ENCODE data around the gene GABARAP. TPM values are rescaled to one million over a fixed set of nuclear protein-coding genes. Genes with fewer than 3 reads are reported as not detected.

Gene GABARAP
- polyA plus RNA-seq, 1 donor from 2014 or later, result 384 TPM

DNA sequence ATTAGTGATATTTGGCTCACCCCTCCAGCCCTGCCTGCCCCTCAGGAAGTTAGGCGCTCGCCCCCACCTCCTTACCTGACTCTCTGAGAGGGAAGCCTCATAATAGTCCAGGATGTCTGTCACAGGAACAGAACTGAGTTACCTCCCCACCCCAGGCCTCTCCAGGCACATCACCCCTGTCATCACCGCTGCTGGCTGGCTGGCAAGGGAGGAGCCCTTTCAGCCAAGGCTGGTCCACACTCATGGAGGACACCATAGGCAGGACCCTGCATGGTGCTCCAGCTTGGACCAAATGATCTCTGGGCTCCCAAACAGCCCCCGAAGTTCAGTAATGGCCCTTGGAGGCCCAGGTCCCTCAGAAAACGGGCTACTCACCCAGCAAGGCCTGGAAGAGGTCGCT, 24.1 kb downstream of the GABARAP start:
- no peaks in the 10 kb centered on the region for H3K27me3 ChIP-seq (ENCODE audit: insufficient read depth, low read depth, low read length)
- H3K36me3 ChIP-seq (ENCODE audit: insufficient read depth, low read length), result no peaks in the 10 kb centered on the region
- no peak overlapping the region for H2AFZ ChIP-seq (ENCODE audit: low read depth, low read length)
- no peaks in the 10 kb centered on the region for H4K20me1 ChIP-seq (ENCODE audit: insufficient read depth)
- H3K9ac ChIP-seq (ENCODE audit: low read length), result peak overlapping the region; percentile 92
- H3K27ac ChIP-seq (ENCODE audit: low read length), result peak overlapping the region; percentile 98
- H3K9me2 ChIP-seq (ENCODE audit: insufficient read depth, low read length), result no peaks in the 10 kb centered on the region
- H3K4me2 ChIP-seq (ENCODE audit: low read length), result peak overlapping the region; percentile 97
- peaks cover 4% of the 10 kb centered on the region for H3F3A ChIP-seq (ENCODE audit: insufficient read depth, low read length, poor library complexity, severe bottlenecking)
- H3K79me2 ChIP-seq (replicated peaks; ENCODE audit: insufficient read depth, low read length), result peaks cover 43% of the 10 kb centered on the region
- H3K9me3 ChIP-seq (ENCODE audit: low read length), result no peaks in the 10 kb centered on the region
- H3K4me3 ChIP-seq (ENCODE audit: low read length), result peak overlapping the region; percentile 82
- TF ChIP-seq RAD21 (conservative IDR thresholded peaks at IDR 0.05) (no peak), TAF1 (IDR thresholded peaks at IDR 0.05; ENCODE audit: low read depth) (no peak), POLR2AphosphoS5 (IDR thresholded peaks at IDR 0.05) (no peak), SMC3 (conservative IDR thresholded peaks at IDR 0.05; ENCODE audit: poor library complexity) (no peak), EZH2 (IDR thresholded peaks at IDR 0.05; ENCODE audit: borderline replicate concordance, insufficient read depth, low read length, poor library complexity, severe bottlenecking) (no peak), MXI1 (conservative IDR thresholded peaks at IDR 0.05; ENCODE audit: poor library complexity, severe bottlenecking) (no peak), EP300 (conservative IDR thresholded peaks at IDR 0.05; ENCODE audit: poor library complexity, severe bottlenecking) (no peak)
- TF ChIP-seq, protein P1, sequence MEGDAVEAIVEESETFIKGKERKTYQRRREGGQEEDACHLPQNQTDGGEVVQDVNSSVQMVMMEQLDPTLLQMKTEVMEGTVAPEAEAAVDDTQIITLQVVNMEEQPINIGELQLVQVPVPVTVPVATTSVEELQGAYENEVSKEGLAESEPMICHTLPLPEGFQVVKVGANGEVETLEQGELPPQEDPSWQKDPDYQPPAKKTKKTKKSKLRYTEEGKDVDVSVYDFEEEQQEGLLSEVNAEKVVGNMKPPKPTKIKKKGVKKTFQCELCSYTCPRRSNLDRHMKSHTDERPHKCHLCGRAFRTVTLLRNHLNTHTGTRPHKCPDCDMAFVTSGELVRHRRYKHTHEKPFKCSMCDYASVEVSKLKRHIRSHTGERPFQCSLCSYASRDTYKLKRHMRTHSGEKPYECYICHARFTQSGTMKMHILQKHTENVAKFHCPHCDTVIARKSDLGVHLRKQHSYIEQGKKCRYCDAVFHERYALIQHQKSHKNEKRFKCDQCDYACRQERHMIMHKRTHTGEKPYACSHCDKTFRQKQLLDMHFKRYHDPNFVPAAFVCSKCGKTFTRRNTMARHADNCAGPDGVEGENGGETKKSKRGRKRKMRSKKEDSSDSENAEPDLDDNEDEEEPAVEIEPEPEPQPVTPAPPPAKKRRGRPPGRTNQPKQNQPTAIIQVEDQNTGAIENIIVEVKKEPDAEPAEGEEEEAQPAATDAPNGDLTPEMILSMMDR (IDR thresholded peaks at IDR 0.05; ENCODE audit: poor library complexity, severe bottlenecking), result no peak
- TF ChIP-seq, protein P2, sequence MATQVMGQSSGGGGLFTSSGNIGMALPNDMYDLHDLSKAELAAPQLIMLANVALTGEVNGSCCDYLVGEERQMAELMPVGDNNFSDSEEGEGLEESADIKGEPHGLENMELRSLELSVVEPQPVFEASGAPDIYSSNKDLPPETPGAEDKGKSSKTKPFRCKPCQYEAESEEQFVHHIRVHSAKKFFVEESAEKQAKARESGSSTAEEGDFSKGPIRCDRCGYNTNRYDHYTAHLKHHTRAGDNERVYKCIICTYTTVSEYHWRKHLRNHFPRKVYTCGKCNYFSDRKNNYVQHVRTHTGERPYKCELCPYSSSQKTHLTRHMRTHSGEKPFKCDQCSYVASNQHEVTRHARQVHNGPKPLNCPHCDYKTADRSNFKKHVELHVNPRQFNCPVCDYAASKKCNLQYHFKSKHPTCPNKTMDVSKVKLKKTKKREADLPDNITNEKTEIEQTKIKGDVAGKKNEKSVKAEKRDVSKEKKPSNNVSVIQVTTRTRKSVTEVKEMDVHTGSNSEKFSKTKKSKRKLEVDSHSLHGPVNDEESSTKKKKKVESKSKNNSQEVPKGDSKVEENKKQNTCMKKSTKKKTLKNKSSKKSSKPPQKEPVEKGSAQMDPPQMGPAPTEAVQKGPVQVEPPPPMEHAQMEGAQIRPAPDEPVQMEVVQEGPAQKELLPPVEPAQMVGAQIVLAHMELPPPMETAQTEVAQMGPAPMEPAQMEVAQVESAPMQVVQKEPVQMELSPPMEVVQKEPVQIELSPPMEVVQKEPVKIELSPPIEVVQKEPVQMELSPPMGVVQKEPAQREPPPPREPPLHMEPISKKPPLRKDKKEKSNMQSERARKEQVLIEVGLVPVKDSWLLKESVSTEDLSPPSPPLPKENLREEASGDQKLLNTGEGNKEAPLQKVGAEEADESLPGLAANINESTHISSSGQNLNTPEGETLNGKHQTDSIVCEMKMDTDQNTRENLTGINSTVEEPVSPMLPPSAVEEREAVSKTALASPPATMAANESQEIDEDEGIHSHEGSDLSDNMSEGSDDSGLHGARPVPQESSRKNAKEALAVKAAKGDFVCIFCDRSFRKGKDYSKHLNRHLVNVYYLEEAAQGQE (IDR thresholded peaks at IDR 0.05; ENCODE audit: borderline replicate concordance), result no peak

DNA sequence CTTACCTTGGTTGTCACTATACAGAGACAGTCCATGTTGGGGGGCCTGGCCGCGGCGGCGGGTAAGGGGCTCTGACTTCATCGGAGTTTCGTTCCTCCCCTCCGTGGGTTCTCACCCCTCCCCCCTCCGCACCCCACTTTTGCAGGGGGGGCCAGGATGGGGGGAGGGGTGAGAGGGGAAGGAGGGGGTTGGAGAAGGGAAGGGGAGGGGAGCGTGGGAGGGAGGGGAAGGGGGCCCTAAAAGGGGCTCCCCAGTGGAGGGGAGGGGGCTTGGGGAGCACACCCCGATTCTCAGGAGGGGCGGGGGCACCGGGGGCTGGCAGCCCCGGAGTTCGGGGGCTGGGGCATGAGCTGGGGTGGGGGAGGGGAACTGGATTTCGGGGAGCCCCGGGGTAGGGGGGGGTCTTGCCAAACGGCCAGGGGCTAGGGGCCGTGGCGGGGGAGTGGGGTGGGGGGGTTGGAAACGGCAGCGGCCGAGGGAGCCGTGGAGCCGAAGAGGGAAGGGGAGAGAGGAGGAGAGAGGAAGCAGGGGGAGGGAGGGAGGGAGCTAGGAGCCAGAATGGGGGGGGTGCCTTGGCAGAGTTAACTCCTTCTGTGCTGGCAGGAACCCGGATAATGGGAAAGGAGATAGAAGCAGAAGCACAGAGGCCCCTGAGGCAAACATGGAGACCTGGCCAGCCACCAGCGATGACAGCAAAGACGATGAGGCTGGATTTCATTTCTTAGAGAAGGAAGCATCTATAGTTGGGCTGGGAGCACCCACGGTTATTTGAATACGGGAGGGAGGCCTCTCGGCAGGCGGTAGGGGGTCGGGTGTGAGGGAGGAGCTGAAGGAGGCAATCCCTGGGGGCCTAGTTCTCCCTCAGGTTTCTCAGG, 24.9 kb downstream of the GABARAP start:
- no peaks in the 10 kb centered on the region for H3K9me3 ChIP-seq (ENCODE audit: low read length)
- H3K36me3 ChIP-seq (ENCODE audit: insufficient read depth, low read length), result no peaks in the 10 kb centered on the region
- TF ChIP-seq, protein P2 (IDR thresholded peaks at IDR 0.05; ENCODE audit: borderline replicate concordance), result peak; percentile 37
- TF ChIP-seq POLR2AphosphoS5 (IDR thresholded peaks at IDR 0.05) (no peak), SMC3 (conservative IDR thresholded peaks at IDR 0.05; ENCODE audit: poor library complexity) (no peak)
- TF ChIP-seq, protein P1 (IDR thresholded peaks at IDR 0.05; ENCODE audit: poor library complexity, severe bottlenecking), result no peak
- no peak overlapping the region for H2AFZ ChIP-seq (ENCODE audit: low read depth, low read length)
- H3K4me3 ChIP-seq (ENCODE audit: low read length), result peak overlapping the region; percentile 82
- no peaks in the 10 kb centered on the region for H3K27me3 ChIP-seq (ENCODE audit: insufficient read depth, low read depth, low read length)
- H4K20me1 ChIP-seq (ENCODE audit: insufficient read depth), result no peaks in the 10 kb centered on the region
- no peaks in the 10 kb centered on the region for H3K9me2 ChIP-seq (ENCODE audit: insufficient read depth, low read length)
- peaks cover 51% of the 10 kb centered on the region for H3K79me2 ChIP-seq (replicated peaks; ENCODE audit: insufficient read depth, low read length)
- H3K9ac ChIP-seq (ENCODE audit: low read length), result peak overlapping the region; percentile 92
- H3K27ac ChIP-seq (ENCODE audit: low read length), result peak overlapping the region; percentile 98
- H3K4me2 ChIP-seq (ENCODE audit: low read length), result peak overlapping the region; percentile 97
- H3F3A ChIP-seq (ENCODE audit: insufficient read depth, low read length, poor library complexity, severe bottlenecking), result peaks cover 4% of the 10 kb centered on the region
